Measurements from ENCODE around the gene RNASE9.
"Not testable (repeated sequence)": the region's sequence is repeated elsewhere in the genome, so short reads cannot be mapped to it uniquely, and the experiment has no call there.

Gene RNASE9

GRCh38 chr14:20572382-20572990 is 11.6 kb upstream of the RNASE9 start:
- not testable (repeated sequence) for DNase-seq

DNA sequence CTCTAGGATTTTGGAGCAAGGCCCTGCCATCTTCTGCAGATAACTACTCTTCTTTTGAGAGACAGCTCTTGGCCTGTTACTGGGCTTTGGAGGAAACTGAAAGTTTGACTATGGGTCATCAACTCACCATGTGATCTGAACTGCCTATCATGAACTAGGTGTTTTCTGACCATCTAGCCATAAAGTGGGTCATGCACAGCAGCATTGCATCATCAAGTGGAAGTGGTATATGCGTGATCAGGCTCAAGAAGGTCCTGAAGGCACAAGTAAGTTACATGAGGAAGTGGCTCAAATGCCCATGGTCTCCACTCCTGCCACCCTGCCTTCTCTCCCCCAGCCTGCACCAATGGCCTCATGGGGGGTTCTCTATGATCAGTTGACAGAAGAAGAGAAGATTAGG is 9.9 kb upstream of the RNASE9 start:
- DNase-seq: not testable (repeated sequence)

GRCh38 chr14:20569865-20570264 is 9.0 kb upstream of the RNASE9 start:
- not testable (repeated sequence) for DNase-seq

DNA sequence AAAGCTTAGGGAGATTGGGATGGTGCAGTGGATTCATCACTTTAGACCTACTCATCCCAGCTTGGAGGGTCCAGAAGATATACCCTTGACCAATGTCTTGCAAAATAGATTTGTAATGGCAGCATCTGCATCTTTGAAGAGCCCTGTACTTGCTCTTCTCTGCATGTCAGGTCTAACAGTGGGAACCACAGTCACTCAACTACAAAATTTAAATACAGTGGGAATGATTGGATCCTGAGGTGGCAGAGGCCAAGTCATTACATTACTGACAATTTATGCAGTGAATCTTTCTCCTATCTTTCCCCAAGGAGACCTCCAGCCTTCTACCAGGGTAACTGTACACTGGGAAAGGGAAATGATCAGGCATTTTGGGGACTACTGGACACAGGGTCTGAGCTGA is 8.2 kb upstream of the RNASE9 start:
- no peak for DNase-seq

- no peak for DNase-seq
Measured at GRCh38 chr14:20568393-20568792, 7.5 kb upstream of the RNASE9 start.

- DNase-seq: not testable (repeated sequence)
Measured at GRCh38 chr14:20567199-20567598, 6.4 kb upstream of the RNASE9 start.

DNA sequence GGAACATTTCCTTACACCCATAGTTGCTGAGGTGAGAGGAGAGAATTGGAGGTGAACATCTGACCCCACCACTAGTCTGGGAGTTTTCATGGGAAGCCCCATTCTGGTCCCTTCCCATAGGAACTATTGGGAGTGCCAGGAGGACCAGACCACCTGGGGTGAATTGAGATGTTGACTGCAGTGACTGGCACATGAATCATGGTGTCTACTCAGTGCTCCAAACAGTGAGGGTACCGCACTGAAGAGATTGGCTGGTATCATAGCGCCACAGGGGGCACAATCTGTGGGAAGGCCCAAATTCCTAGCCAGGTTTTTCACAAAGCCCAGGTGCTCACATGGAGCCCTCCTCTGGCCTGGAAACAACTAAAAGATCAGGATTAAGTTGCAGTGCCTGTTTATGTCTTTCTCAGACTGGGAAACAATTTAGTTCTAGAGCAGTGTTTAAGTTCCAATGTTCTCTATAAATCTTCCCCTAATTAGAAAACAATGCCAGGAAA is 3.7 kb upstream of the RNASE9 start:
- DNase-seq: no peak

- no peak for DNase-seq
Measured at GRCh38 chr14:20563971-20564370, 3.1 kb upstream of the RNASE9 start.

DNA sequence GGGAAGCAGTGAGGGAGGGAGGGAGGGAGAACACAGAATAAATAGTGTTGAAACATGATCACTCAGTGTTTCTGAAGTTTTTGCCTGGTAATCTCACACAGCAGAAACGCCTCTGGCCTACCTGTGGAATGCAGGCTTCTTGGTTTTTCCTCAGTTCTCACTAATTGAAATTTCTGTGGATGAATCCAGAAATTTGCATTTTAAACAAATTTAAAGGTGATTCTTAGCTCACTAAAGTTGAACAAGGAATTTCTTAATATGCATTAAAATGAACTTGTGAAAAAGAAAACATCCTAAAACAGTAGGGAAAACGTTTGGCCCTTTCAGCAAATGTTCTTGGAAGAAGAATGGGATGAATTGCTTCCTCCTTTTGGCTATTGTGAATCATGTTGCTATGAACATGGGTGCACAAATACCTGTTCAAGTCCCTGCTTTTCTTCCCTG is 1.4 kb downstream of the RNASE9 start:
- DNase-seq: no peak

GRCh38 chr14:20557212-20557542 is 3.7 kb downstream of the RNASE9 start:
- no peak for DNase-seq

DNA sequence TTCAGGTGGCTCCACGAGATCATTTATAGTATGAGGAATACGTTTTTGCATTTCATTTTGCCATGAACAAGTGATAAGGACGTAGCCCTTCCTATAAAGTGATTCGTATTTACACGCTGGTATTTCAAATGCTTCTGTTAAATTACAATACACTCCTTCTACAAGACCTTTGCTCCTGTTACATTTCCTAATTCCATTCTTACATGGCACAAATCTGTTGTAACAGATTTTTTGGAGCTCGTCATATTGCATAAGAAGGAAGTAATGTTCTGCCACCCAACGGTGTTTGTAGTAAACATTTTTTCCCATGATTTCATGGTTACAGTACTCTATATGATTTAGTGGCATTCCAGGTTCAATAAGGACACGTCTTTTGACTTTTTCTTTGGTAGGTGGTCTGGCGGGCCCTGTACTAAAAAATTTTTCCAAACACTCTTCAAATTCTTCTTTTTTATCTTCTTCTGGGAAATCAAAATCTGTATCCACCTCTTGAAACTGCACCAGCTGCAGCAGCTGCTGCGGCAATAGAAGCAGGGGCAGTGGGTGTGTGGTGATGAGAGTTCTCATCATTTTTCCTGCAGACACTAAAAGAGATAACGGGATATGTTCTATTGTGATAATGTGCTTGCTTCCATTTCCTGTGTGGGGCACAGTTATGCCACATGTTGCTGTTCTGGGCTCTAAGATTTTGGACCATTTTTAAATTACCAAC is 4.2 kb downstream of the RNASE9 start:
- DNase-seq: no peak

- no peak for DNase-seq
Measured at GRCh38 chr14:20555845-20556244, 5.0 kb downstream of the RNASE9 start.

DNA sequence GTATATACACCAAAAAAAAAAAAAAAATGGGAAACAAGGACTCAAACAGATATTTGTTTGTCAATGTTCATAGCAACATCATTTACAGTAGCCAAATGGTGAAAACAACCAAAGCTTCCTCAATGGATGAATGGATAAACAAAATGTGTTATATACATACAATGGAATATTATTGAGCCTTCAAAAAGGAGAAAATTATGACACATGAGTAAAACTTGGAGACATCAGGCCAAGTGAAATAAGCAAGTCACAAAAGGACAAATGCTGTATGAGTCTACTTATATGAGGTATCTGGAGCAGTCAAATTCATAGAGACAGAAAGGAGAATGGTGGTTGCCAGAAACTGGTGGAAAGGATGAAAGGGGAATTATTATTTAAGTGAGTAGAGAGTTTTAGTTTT is 7.8 kb downstream of the RNASE9 start:
- DNase-seq: no peak

- DNase-seq: no peak
Measured at GRCh38 chr14:20551606-20552005, 9.2 kb downstream of the RNASE9 start.

DNA sequence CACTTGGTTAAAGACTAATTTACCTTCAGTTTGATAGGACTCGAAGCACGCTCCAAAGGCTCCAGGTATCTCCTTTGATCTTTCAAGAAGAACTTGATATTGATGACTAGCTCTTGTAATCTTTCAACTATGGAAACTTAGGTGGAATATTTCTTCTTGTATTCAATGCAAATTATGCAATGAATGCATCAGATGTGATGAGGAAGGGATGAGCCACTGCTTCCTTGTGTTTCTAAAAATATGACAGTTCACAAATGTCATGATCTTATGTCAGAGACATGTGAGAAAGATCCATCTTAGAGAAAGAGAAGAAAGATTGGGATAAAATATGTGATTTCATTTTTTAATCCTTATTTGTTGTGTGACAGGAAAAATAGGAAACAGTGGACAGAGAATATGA is 9.9 kb downstream of the RNASE9 start:
- DNase-seq: no peak

DNA sequence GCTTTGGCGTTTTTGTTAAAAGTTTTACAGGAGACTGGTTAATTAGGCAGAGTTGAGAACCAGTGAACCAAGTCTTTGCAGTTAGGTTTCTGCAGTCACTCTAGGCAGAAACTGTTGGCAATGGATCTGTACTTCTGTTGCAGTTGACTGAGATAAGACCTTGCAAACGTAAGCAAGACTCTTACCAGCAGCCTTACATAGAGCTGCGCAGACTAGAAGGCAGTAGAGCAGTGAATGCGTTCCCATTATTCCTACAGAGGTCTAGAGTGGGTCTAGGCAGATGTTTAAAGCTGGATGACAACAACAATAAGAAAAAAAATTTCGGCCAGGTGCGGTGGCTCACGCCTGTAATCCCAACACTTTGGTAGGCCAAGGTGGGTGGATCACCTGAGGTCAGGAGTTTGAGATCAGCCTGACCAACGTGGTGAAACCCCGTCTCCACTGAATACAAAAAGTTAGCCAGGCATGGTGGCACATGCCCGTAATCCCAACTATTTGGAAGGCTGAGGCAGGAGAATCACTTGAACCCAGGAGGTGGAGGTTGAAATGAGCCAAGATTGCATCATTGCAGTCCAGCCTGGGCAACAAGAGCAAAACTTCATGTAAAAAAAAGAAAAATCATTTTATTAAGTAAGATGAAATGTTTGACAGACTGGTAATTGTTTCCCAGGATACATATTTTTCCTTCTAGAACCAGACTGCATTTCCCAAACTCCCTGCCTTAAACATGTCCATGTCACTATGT is 12.3 kb downstream of the RNASE9 start:
- no peak for DNase-seq

DNA sequence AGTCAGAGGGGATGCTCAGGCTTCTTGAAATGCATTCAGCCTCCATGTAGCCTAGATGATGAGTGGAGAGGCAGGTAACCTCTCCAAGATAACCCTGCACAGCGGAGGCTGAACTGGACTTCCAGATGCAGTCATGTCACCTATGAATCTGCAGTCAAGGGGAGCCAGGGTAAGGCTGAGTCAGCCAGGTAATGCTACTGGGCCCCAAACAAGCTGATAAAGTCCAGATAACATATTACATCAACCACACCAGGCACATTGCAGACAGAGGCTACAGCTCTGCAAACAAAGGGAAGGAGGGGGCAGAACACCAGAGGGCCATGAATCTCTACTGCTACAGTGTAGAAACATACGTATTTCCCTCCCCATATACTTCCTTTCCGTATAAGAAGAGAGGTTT is 14.0 kb downstream of the RNASE9 start:
- no peak for DNase-seq

GRCh38 chr14:20539906-20540305 is 20.9 kb downstream of the RNASE9 start:
- DNase-seq: no peak

GRCh38 chr14:20530771-20531571 is 29.9 kb downstream of the RNASE9 start:
- DNase-seq: peak; percentile 5 to 60 (median 24)

DNA sequence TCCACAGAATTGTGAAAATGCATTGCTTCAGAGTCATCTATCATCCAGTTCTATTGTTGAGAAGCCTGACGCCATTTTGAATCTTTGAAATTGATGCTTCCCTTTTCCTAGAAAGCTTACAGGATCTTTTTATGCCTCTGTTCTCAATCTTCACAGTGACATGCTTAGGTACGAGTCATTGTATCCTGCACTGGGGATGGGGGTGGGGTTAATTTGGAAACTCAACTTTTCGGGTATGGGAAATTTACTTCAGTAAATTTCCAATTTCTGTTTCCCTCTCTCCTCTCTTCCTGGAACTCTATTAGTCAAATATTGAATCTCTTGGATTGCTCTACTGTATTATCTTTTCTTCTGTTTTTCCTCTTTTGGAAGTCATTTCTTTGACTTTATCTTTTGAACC is 31.0 kb downstream of the RNASE9 start:
- DNase-seq: no peak

DNA sequence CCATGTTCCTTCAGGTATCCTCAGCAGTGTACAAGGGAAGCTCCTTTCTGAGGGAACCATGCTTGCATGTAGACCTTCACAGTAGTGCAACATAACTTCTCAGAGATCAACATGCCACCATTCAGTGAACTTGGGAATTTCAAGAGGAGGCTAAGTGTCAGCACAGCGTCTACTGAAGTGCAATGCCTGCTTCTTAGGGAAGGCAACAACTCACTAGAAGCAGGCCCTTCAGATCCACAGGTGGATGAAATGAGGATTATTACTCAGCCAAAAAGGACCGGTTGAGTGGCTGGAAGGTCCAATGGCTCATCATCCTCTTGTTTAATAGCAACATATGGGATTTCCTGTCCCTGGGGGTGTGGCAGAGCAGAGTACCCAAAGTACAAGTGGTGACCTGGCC is 36.8 kb downstream of the RNASE9 start:
- DNase-seq: no peak

DNA sequence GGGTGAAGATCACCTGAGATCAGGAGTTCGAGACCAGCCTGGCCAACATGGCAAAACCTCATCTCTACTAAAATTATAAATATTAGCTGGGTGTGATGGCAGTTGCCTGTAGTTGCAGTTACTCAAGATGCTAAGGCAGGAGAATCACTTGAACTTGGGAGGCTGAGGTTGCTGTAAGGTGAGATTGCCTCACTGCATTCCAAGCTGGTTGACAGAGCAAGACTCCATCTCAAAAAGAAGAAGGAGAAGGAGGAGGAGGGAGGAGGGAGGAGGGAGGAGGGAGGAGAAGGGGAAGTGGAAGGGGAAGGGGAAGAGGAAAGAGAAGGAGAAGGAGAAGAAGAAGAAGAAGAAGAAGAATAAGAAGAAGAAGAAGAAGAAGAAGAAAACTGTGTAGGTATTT is 38.5 kb downstream of the RNASE9 start:
- no peak for DNase-seq

- no peak for DNase-seq
Measured at GRCh38 chr14:20516921-20517320, 43.9 kb downstream of the RNASE9 start.
